Measurements from ENCODE around the gene ZBTB7C. TPM values are rescaled to one million over a fixed set of nuclear protein-coding genes. Genes with fewer than 3 reads are reported as not detected.

ZBTB7C gene
- total RNA-seq, 1 donor from 2014 or later: 1.0 TPM

GRCh38 chr18:48122816-48123215 is 286.4 kb downstream of the ZBTB7C start:
- no peak overlapping the region for H3K4me3 Mint-ChIP-seq
- no peaks in the 10 kb centered on the region for H3K36me3 Mint-ChIP-seq (ENCODE audit: low read depth)
- no peak overlapping the region for H3K27ac Mint-ChIP-seq
- peaks cover 41% of the 10 kb centered on the region for H3K4me1 Mint-ChIP-seq (ENCODE audit: low read depth)
- no peak for DNase-seq (ENCODE audit: low spot score)
- H3K27me3 Mint-ChIP-seq (ENCODE audit: insufficient read depth): peaks cover 22% of the 10 kb centered on the region
- intact Hi-C loops (cut with micrococcal nuclease): loop anchor here (10.0 kb wide), 1 partner anchor 1052 kb away; no protein-coding TSS in a partner anchor
- H3K9me3 Mint-ChIP-seq: no peaks in the 10 kb centered on the region

- no peak overlapping the region for H3K4me3 Mint-ChIP-seq
- H3K27me3 Mint-ChIP-seq (ENCODE audit: insufficient read depth): peaks cover 26% of the 10 kb centered on the region
- H3K27ac Mint-ChIP-seq: no peak overlapping the region
- no peaks in the 10 kb centered on the region for H3K36me3 Mint-ChIP-seq (ENCODE audit: low read depth)
- DNase-seq (ENCODE audit: low spot score): no peak
- H3K9me3 Mint-ChIP-seq: no peaks in the 10 kb centered on the region
- intact Hi-C loops (cut with micrococcal nuclease): loop anchor here (10.0 kb wide), 1 partner anchor 1052 kb away; no protein-coding TSS in a partner anchor
- peaks cover 41% of the 10 kb centered on the region for H3K4me1 Mint-ChIP-seq (ENCODE audit: low read depth)
These were observed 286.8 kb downstream of the ZBTB7C start for GRCh38 chr18:48122376-48122775.

GRCh38 chr18:48121752-48122151 is 287.4 kb downstream of the ZBTB7C start:
- H3K27ac Mint-ChIP-seq: no peak overlapping the region
- no peak for DNase-seq (ENCODE audit: low spot score)
- H3K4me3 Mint-ChIP-seq: no peak overlapping the region
- H3K27me3 Mint-ChIP-seq (ENCODE audit: insufficient read depth): peaks cover 28% of the 10 kb centered on the region
- H3K9me3 Mint-ChIP-seq: no peaks in the 10 kb centered on the region
- H3K4me1 Mint-ChIP-seq (ENCODE audit: low read depth): peaks cover 40% of the 10 kb centered on the region
- intact Hi-C loops (cut with micrococcal nuclease): loop anchor here (10.0 kb wide), 1 partner anchor 1053 kb away; no protein-coding TSS in a partner anchor
- H3K36me3 Mint-ChIP-seq (ENCODE audit: low read depth): no peaks in the 10 kb centered on the region

- Mint-ChIP-seq H3K4me1 (ENCODE audit: low read depth) (peaks cover 16% of the 10 kb centered on the region), H3K27me3 (ENCODE audit: insufficient read depth) (peaks cover 25% of the 10 kb centered on the region), H3K36me3 (ENCODE audit: low read depth) (no peaks in the 10 kb centered on the region), H3K27ac (no peak overlapping the region), H3K4me3 (no peak overlapping the region), H3K9me3 (no peaks in the 10 kb centered on the region)
- no peak for DNase-seq (ENCODE audit: low spot score)
- intact Hi-C loops (cut with micrococcal nuclease): no loop called here
These were observed 290.0 kb downstream of the ZBTB7C start for GRCh38 chr18:48119204-48119603.

- H3K36me3 Mint-ChIP-seq (ENCODE audit: low read depth): no peaks in the 10 kb centered on the region
- DNase-seq (ENCODE audit: low spot score): no peak
- intact Hi-C loops (cut with micrococcal nuclease): no loop called here
- H3K27me3 Mint-ChIP-seq (ENCODE audit: insufficient read depth): peaks cover 22% of the 10 kb centered on the region
- no peak overlapping the region for H3K4me3 Mint-ChIP-seq
- H3K27ac Mint-ChIP-seq: no peak overlapping the region
- H3K9me3 Mint-ChIP-seq: no peaks in the 10 kb centered on the region
- H3K4me1 Mint-ChIP-seq (ENCODE audit: low read depth): no peaks in the 10 kb centered on the region
These were observed 292.1 kb downstream of the ZBTB7C start for GRCh38 chr18:48116873-48117630.

GRCh38 chr18:48116017-48116416 is 293.2 kb downstream of the ZBTB7C start:
- Mint-ChIP-seq H3K27me3 (ENCODE audit: insufficient read depth) (peaks cover 21% of the 10 kb centered on the region), H3K9me3 (no peaks in the 10 kb centered on the region), H3K27ac (no peak overlapping the region), H3K4me1 (ENCODE audit: low read depth) (no peaks in the 10 kb centered on the region), H3K36me3 (ENCODE audit: low read depth) (no peaks in the 10 kb centered on the region), H3K4me3 (no peak overlapping the region)
- intact Hi-C loops (cut with micrococcal nuclease): no loop called here
- no peak for DNase-seq (ENCODE audit: low spot score)

GRCh38 chr18:48113691-48114090 is 295.5 kb downstream of the ZBTB7C start:
- no peak for DNase-seq (ENCODE audit: low spot score)
- intact Hi-C loops (cut with micrococcal nuclease): no loop called here
- no peaks in the 10 kb centered on the region for H3K36me3 Mint-ChIP-seq (ENCODE audit: low read depth)
- no peak overlapping the region for H3K27ac Mint-ChIP-seq
- H3K4me1 Mint-ChIP-seq (ENCODE audit: low read depth): no peaks in the 10 kb centered on the region
- no peaks in the 10 kb centered on the region for H3K9me3 Mint-ChIP-seq
- peaks cover 21% of the 10 kb centered on the region for H3K27me3 Mint-ChIP-seq (ENCODE audit: insufficient read depth)
- H3K4me3 Mint-ChIP-seq: no peak overlapping the region

GRCh38 chr18:48111587-48111986 is 297.6 kb downstream of the ZBTB7C start:
- DNase-seq (ENCODE audit: low spot score): no peak
- no peaks in the 10 kb centered on the region for H3K36me3 Mint-ChIP-seq (ENCODE audit: low read depth)
- H3K4me1 Mint-ChIP-seq (ENCODE audit: low read depth): no peaks in the 10 kb centered on the region
- no peaks in the 10 kb centered on the region for H3K9me3 Mint-ChIP-seq
- H3K27ac Mint-ChIP-seq: no peak overlapping the region
- no peak overlapping the region for H3K4me3 Mint-ChIP-seq
- H3K27me3 Mint-ChIP-seq (ENCODE audit: insufficient read depth): peaks cover 21% of the 10 kb centered on the region
- intact Hi-C loops (cut with micrococcal nuclease): no loop called here

GRCh38 chr18:48110797-48111196 is 298.4 kb downstream of the ZBTB7C start:
- no peak for DNase-seq (ENCODE audit: low spot score)
- no peaks in the 10 kb centered on the region for H3K36me3 Mint-ChIP-seq (ENCODE audit: low read depth)
- no peak overlapping the region for H3K27ac Mint-ChIP-seq
- H3K4me1 Mint-ChIP-seq (ENCODE audit: low read depth): no peaks in the 10 kb centered on the region
- peaks cover 27% of the 10 kb centered on the region for H3K27me3 Mint-ChIP-seq (ENCODE audit: insufficient read depth)
- no peaks in the 10 kb centered on the region for H3K9me3 Mint-ChIP-seq
- intact Hi-C loops (cut with micrococcal nuclease): no loop called here
- H3K4me3 Mint-ChIP-seq: no peak overlapping the region

- intact Hi-C loops (cut with micrococcal nuclease): no loop called here
- no peak for DNase-seq (ENCODE audit: low spot score)
- no peaks in the 10 kb centered on the region for H3K4me1 Mint-ChIP-seq (ENCODE audit: low read depth)
- H3K9me3 Mint-ChIP-seq: no peaks in the 10 kb centered on the region
- peaks cover 23% of the 10 kb centered on the region for H3K27me3 Mint-ChIP-seq (ENCODE audit: insufficient read depth)
- H3K27ac Mint-ChIP-seq: no peak overlapping the region
- no peaks in the 10 kb centered on the region for H3K36me3 Mint-ChIP-seq (ENCODE audit: low read depth)
- H3K4me3 Mint-ChIP-seq: no peak overlapping the region
These were observed 299.2 kb downstream of the ZBTB7C start for GRCh38 chr18:48109961-48110493.

GRCh38 chr18:48108136-48108535 is 301.0 kb downstream of the ZBTB7C start:
- Mint-ChIP-seq H3K4me1 (ENCODE audit: low read depth) (no peaks in the 10 kb centered on the region), H3K27me3 (ENCODE audit: insufficient read depth) (peaks cover 28% of the 10 kb centered on the region), H3K9me3 (no peaks in the 10 kb centered on the region), H3K27ac (no peak overlapping the region), H3K4me3 (no peak overlapping the region), H3K36me3 (ENCODE audit: low read depth) (no peaks in the 10 kb centered on the region)
- intact Hi-C loops (cut with micrococcal nuclease): no loop called here
- DNase-seq (ENCODE audit: low spot score): no peak

GRCh38 chr18:48106976-48107781 is 302.0 kb downstream of the ZBTB7C start:
- Mint-ChIP-seq H3K27me3 (ENCODE audit: insufficient read depth) (peaks cover 32% of the 10 kb centered on the region), H3K4me1 (ENCODE audit: low read depth) (no peaks in the 10 kb centered on the region), H3K9me3 (no peaks in the 10 kb centered on the region), H3K27ac (no peak overlapping the region), H3K36me3 (ENCODE audit: low read depth) (no peaks in the 10 kb centered on the region), H3K4me3 (no peak overlapping the region)
- DNase-seq (ENCODE audit: low spot score): no peak
- intact Hi-C loops (cut with micrococcal nuclease): no loop called here

GRCh38 chr18:48106498-48106897 is 302.7 kb downstream of the ZBTB7C start:
- H3K36me3 Mint-ChIP-seq (ENCODE audit: low read depth): no peaks in the 10 kb centered on the region
- no peak for DNase-seq (ENCODE audit: low spot score)
- intact Hi-C loops (cut with micrococcal nuclease): no loop called here
- H3K27ac Mint-ChIP-seq: no peak overlapping the region
- H3K9me3 Mint-ChIP-seq: no peaks in the 10 kb centered on the region
- peaks cover 34% of the 10 kb centered on the region for H3K27me3 Mint-ChIP-seq (ENCODE audit: insufficient read depth)
- H3K4me1 Mint-ChIP-seq (ENCODE audit: low read depth): no peaks in the 10 kb centered on the region
- H3K4me3 Mint-ChIP-seq: no peak overlapping the region
